Caco-2 (cell line): ENCODE results near the gene PDE9A. TPM values are rescaled to one million over a fixed set of nuclear protein-coding genes. Genes with fewer than 3 reads are reported as not detected.

Source experiments
- BruUV-seq: library from RNA; stranded (reverse); fragments of 400-500 nt; replicated peaks from 2 replicates; lab custom pipeline; 2021; lab: Mats Ljungman, UMichigan
- CTCF ChIA-PET: fragments of 300-600 bp; sonication (Branson Sonifier 250); formaldehyde crosslinking; loops from one replicate; lab custom pipeline; 2022; ENCODE audit warnings: antibody characterized with exemption; lab: Charles Lee
- POLR2A ChIA-PET: fragments of 300-600 bp; sonication (Branson Sonifier 250); formaldehyde crosslinking; loops from one replicate; lab custom pipeline; 2022; ENCODE audit warnings: antibody characterized with exemption; lab: Charles Lee
- DNase-seq, 2 experiments: peaks; one replicate each; pipeline versions ENCODE4 v3.0.0 to v3.0.0-alpha.2; 2020 to 2022
- H3K27me3 ChIP-seq: replicated peaks from 2 replicates; pipeline ENCODE4 v1.6.0; 2011; ENCODE audit warnings: low read length; ENCODE audit not compliant: control insufficient read depth, insufficient read depth
- H3K36me3 ChIP-seq: 2 replicates; pipeline ENCODE4 v1.5.1; 2011; ENCODE audit warnings: low read length; ENCODE audit not compliant: control insufficient read depth, insufficient read depth
- H3K4me1 ChIP-seq: fragments of 250-450 bp; sonication (Bioruptor Pico); 2 replicates; pipeline ENCODE4 v1.5.1; 2020; ENCODE audit warnings: mild to moderate bottlenecking
- H3K4me3 ChIP-seq: 2 replicates; pipeline ENCODE4 v1.5.1; 2011; ENCODE audit warnings: low read depth, mild to moderate bottlenecking, control low read depth, low read length
- H3K9me3 ChIP-seq: fragments of 250-450 bp; sonication (Bioruptor Pico); 2 replicates; pipeline ENCODE4 v1.5.1; 2020; ENCODE audit warnings: mild to moderate bottlenecking, moderate library complexity
- H3K27ac Mint-ChIP-seq: one replicate; pipeline ENCODE4 v1.8.0; 2022; ENCODE audit warnings: mixed read lengths; ENCODE audit not compliant: unreplicated experiment
- H3K27me3 Mint-ChIP-seq: one replicate; pipeline ENCODE4 v1.8.0; 2022; ENCODE audit warnings: mixed read lengths; ENCODE audit not compliant: insufficient read depth, unreplicated experiment
- H3K36me3 Mint-ChIP-seq: one replicate; pipeline ENCODE4 v1.8.0; 2022; ENCODE audit warnings: mild to moderate bottlenecking, mixed read lengths; ENCODE audit not compliant: insufficient read depth, unreplicated experiment
- H3K4me1 Mint-ChIP-seq: one replicate; pipeline ENCODE4 v1.8.0; 2022; ENCODE audit warnings: low read depth, mixed read lengths; ENCODE audit not compliant: unreplicated experiment
- H3K4me3 Mint-ChIP-seq: one replicate; pipeline ENCODE4 v1.8.0; 2022; ENCODE audit warnings: mild to moderate bottlenecking, moderate library complexity, mixed read lengths; ENCODE audit not compliant: unreplicated experiment
- H3K9me3 Mint-ChIP-seq: one replicate; pipeline ENCODE4 v1.8.0; 2022; ENCODE audit warnings: mixed read lengths; ENCODE audit not compliant: unreplicated experiment
- intact Hi-C: fragments of 100-400 bp; cut with micrococcal nuclease; formaldehyde crosslinking; loops from one replicate; pipeline ENCODE4 v1.10.0; 2022; ENCODE audit not compliant: unreplicated experiment
- total RNA-seq: library from RNA; stranded (reverse); gene quantifications from 2 replicates; pipeline ENCODE4 v1.2.3, GENCODE V29; 2022
- TF ChIP-seq, protein P1 (sequence below), 2 experiments: fragments of 200-600 bp in 1 of 2; IDR thresholded peaks; 1 replicate in 1 of 2; 2 replicates in 1 of 2; pipeline versions ENCODE4 v1.5.1 to v1.8.0; 2011 to 2022; ENCODE audit warnings: antibody characterized with exemption in 1 of 2, control low read depth in 1 of 2, inconsistent platforms in 1 of 2, low read depth in 1 of 2, low read length in 1 of 2, mild to moderate bottlenecking in 1 of 2, moderate library complexity in 1 of 2; ENCODE audit not compliant: insufficient read depth in 1 of 2, severe bottlenecking in 1 of 2, unreplicated experiment in 1 of 2

The PDE9A gene
- total RNA-seq, 1 experiment from 2014 or later: 9.7 TPM

DNA sequence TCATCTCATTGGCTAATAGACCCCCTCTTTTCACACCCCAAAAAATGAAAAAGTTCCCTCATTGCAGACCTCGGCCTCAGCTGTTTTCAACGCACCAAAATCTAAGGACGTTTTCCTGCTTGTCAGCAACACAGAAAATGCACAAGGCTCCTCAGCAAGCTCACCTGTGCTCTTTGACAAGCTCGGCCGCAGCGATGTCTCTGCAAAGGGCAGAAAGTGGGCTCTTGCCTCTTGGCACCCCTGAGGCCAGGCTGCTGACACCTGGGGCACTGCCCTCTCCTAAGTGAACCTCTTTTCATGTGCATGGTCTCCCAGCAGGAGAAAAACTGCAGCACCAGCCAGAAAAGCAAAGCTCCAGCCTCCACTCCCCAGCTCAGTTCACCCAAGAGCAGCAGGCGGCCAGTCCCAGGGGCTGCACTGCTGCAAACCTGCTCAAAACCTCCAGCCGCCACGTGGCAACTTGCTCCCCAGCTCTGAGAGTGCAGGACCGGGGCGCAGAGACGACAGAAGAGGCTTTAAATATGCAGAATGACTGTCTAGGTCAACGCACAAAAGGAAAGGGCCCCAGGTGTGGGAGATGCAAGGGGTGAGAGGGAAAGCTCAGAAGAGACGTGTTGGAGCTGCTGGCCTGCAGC lies 101.7 kb downstream of the PDE9A start:
- CTCF ChIA-PET: no interaction called here
- 0 out of 2 replicates have a peak, but pooled peaks cover 1% of the 10 kb centered on the region for H3K4me1 ChIP-seq
- no peaks in the 10 kb centered on the region for H3K36me3 Mint-ChIP-seq
- H3K36me3 ChIP-seq: no peaks in the 10 kb centered on the region
- H3K9me3 ChIP-seq: no peaks in the 10 kb centered on the region
- POLR2A ChIA-PET: interaction anchor here (0.5 kb wide), 1 partner anchor 230 kb away, joined by 3 read pairs; no protein-coding TSS in a partner anchor
- no peaks in the 10 kb centered on the region for H3K27me3 Mint-ChIP-seq
- no peak overlapping the region for H3K4me3 ChIP-seq
- no peak for DNase-seq
- BruUV-seq: no TSS peak
- intact Hi-C loops: no loop called here
- no peaks in the 10 kb centered on the region for H3K27me3 ChIP-seq
- H3K4me1 Mint-ChIP-seq: peaks cover 8% of the 10 kb centered on the region
- no peak overlapping the region for H3K27ac Mint-ChIP-seq
- H3K4me3 Mint-ChIP-seq: no peak overlapping the region
- TF ChIP-seq, protein P1, sequence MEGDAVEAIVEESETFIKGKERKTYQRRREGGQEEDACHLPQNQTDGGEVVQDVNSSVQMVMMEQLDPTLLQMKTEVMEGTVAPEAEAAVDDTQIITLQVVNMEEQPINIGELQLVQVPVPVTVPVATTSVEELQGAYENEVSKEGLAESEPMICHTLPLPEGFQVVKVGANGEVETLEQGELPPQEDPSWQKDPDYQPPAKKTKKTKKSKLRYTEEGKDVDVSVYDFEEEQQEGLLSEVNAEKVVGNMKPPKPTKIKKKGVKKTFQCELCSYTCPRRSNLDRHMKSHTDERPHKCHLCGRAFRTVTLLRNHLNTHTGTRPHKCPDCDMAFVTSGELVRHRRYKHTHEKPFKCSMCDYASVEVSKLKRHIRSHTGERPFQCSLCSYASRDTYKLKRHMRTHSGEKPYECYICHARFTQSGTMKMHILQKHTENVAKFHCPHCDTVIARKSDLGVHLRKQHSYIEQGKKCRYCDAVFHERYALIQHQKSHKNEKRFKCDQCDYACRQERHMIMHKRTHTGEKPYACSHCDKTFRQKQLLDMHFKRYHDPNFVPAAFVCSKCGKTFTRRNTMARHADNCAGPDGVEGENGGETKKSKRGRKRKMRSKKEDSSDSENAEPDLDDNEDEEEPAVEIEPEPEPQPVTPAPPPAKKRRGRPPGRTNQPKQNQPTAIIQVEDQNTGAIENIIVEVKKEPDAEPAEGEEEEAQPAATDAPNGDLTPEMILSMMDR (IDR thresholded peaks at IDR 0.05; ENCODE audit: insufficient read depth in 1 of 2, low read depth in 1 of 2, low read length in 1 of 2, severe bottlenecking in 1 of 2, unreplicated experiment in 1 of 2): no peak
- H3K9me3 Mint-ChIP-seq: no peaks in the 10 kb centered on the region

DNA sequence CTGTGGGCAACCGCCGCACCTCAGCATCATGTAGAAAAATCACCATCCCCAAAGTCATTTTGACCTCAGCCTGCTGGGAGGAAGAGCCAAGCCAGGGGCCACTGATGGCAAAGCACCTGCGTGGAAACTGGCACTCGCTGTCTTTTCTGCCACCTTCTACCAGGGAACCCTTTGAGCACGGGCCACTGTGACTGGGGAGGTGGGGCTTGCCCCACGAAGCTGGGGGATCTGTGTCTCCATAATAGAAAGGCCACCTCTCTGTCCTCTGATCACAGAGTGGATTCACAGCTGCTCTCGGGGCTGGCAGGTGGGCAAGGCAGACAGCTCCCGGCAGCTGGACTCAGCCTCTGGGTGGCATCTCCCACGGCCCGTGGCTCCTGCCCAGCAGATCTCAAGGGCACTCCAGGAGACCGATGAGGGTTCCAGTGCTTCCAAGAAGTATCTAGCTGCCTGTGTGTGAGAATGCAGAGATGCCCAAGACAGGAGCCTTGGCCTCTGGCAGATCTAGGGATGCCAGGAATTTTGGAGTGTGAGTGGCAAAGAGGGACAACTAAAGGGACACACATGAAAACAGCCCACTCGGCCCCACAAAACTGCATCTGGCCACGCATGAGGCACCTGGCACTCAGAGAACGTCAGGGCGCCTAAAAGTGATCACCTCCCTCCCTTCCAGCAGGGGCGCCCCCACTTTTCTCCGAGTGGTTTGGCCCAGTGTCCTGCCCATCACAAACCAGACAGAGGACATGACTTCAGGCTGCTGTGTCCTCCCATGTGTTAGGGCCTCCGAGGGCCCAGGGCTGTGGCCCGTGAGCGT lies 102.6 kb downstream of the PDE9A start:
- Histone ChIP-seq H3K4me3 (no peak overlapping the region), H3K27me3 (no peaks in the 10 kb centered on the region), H3K9me3 (no peaks in the 10 kb centered on the region), H3K4me1 (peaks cover 10% of the 10 kb centered on the region), H3K36me3 (no peaks in the 10 kb centered on the region)
- no peak for DNase-seq
- intact Hi-C loops: no loop called here
- Mint-ChIP-seq H3K4me3 (no peak overlapping the region), H3K27me3 (no peaks in the 10 kb centered on the region), H3K27ac (no peak overlapping the region), H3K9me3 (no peaks in the 10 kb centered on the region), H3K4me1 (peaks cover 8% of the 10 kb centered on the region), H3K36me3 (no peaks in the 10 kb centered on the region)
- ChIA-PET CTCF (no interaction called here), POLR2A (interaction anchor here (0.5 kb wide), 1 partner anchor 230 kb away, joined by 3 read pairs; no protein-coding TSS in a partner anchor)
- TF ChIP-seq, protein P1 (IDR thresholded peaks at IDR 0.05; ENCODE audit: insufficient read depth in 1 of 2, low read depth in 1 of 2, low read length in 1 of 2, severe bottlenecking in 1 of 2, unreplicated experiment in 1 of 2): no peak
- no TSS peak for BruUV-seq

DNA sequence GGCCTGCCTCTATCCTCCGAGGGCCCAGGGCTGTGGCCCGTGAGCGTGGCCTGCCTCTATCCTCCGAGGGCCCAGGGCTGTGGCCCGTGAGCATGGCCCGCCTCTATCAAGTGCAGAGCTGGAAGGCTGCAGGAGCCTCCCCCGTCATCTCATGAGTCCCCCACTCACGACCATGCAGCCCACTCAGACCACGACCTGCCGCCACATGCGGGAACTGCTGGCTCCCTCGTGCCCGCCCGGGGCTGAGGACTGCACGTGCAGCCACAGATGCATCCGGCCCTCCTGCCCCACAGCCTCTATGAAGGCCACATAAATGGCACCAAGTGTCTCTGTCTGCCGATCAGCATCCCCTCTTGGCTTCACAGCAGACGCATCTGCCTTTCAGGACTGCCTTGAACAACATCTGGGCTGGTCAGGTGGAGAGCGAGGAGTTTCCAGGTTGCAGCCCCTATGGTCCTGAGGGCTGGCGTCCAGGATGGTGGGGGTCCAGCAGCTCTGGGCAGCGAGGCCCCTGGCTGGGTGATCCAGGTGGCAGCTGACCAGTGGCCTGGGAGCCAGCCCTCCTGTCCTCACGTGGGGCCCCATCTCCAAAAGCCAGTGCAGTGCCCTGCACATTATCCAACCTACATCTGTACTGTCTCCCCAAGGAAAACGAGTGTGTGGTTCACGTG lies 103.3 kb downstream of the PDE9A start:
- Histone ChIP-seq H3K36me3 (no peaks in the 10 kb centered on the region), H3K4me1 (peaks cover 17% of the 10 kb centered on the region), H3K27me3 (no peaks in the 10 kb centered on the region), H3K4me3 (no peak overlapping the region), H3K9me3 (no peaks in the 10 kb centered on the region)
- ChIA-PET CTCF (no interaction called here), POLR2A (no interaction called here)
- Mint-ChIP-seq H3K4me1 (peaks cover 8% of the 10 kb centered on the region), H3K9me3 (no peaks in the 10 kb centered on the region), H3K36me3 (no peaks in the 10 kb centered on the region), H3K4me3 (no peak overlapping the region), H3K27ac (no peak overlapping the region), H3K27me3 (no peaks in the 10 kb centered on the region)
- no peak for DNase-seq
- BruUV-seq: no TSS peak
- intact Hi-C loops: no loop called here
- TF ChIP-seq, protein P1 (IDR thresholded peaks at IDR 0.05; ENCODE audit: insufficient read depth in 1 of 2, low read depth in 1 of 2, low read length in 1 of 2, severe bottlenecking in 1 of 2, unreplicated experiment in 1 of 2): no peak
